Measurements from ENCODE around the gene NHEJ1. TPM values are rescaled to one million over a fixed set of nuclear protein-coding genes. Genes with fewer than 3 reads are reported as not detected.
"Not testable (repeated sequence)": the region's sequence is repeated elsewhere in the genome, so short reads cannot be mapped to it uniquely, and the experiment has no call there.

The NHEJ1 gene
- total and polyA plus RNA-seq, 9 of the 15 experiments (the other 6 are each of a cell fraction or from before 2014, with no cell fraction given), result 9.0 to 23.7 (median 13.9) TPM

DNA sequence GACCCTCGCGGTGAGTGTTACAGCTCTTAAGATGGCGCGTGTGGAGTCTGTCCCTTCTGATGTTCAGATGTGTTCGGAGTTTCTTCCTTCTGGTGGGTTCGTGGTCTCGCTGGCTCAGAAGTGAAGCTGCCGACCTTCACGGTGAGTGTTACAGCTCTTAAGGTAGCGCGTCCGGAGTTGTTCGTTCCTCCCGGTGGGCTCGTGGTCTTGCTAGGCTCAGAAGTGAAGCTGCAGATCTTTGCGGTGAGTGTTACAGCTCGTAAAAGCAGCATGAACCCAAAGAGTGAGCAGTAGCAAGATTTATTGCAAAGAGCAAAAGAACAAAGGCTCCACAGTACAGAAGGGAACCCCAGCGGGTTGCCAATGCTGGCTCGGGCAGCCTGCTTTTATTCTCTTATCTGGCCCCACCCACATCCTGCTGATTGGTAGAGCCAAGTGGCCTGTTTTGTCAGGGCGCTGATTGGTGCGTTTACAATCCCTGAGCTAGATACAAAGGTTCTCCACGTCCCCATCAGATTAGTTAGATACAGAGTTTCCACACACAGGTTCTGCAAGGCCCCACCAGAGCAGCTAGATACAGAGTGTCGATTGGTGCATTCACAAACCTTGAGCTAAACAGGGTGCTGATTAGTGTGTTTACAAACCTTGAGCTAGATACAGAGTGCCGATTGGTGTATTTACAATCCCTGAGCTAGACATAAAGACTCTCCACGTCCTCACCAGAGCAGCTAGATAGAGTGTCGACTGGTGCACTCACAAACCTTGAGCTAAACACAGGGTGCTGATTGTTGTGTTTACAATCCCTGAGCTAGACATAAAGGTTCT lies 40.1 kb upstream of the NHEJ1 start:
- H3K4me1 ChIP-seq (replicated peaks in 1 of 2; ENCODE audit: control insufficient read depth in 2 of 2, insufficient read depth in 2 of 2, low read length in 2 of 2); ATAC-seq; in situ Hi-C loops (cut with MboI); FAIRE-seq; H3K4me3 ChIP-seq; H3K27ac ChIP-seq (ENCODE audit: extremely low read depth, low read depth, low read length); intact Hi-C loops (cut with micrococcal nuclease); H4K20me1 ChIP-seq (replicated peaks; ENCODE audit: control insufficient read depth, insufficient read depth, low read length); DNase-seq (ENCODE audit: extremely low read depth in 1 of 4, low spot score in 3 of 4); H3K36me3 ChIP-seq (ENCODE audit: control insufficient read depth, insufficient read depth, low read length); H3K9me1 ChIP-seq (ENCODE audit: control insufficient read depth, insufficient read depth, low read length); H3K79me2 ChIP-seq (ENCODE audit: control insufficient read depth, insufficient read depth, low read length); CTCF ChIA-PET (ENCODE audit: low intra/inter-chr PET ratio); H3K9me3 ChIP-seq (replicated peaks; ENCODE audit: control insufficient read depth, insufficient read depth, low read depth, low read length); H3K4me2 ChIP-seq (ENCODE audit: insufficient read depth, low read length); H3K9ac ChIP-seq (ENCODE audit: insufficient read depth in 1 of 2, low read depth in 2 of 2, low read length in 2 of 2); POLR2A ChIA-PET; H3K27me3 ChIP-seq (ENCODE audit: control insufficient read depth in 2 of 2, insufficient read depth in 2 of 2, low read length in 2 of 2): not testable (repeated sequence)
- WGBS (ENCODE audit: insufficient coverage, low coverage, missing lambda C conversion rate), result 75% methylated on average over 22 of the region's 26 CpGs
- TF ChIP-seq NFYB (IDR thresholded peaks at IDR 0.05; ENCODE audit: extremely low read depth, insufficient read length) (peak; percentile 28), KDM5B (IDR thresholded peaks at IDR 0.05; ENCODE audit: insufficient replicate concordance, low read depth, low read length) (peak; percentile 28), SUPT5H (IDR thresholded peaks at IDR 0.05) (peak; percentile 50), POLR2A (conservative IDR thresholded peaks at IDR 0.05) (peak; percentile 70)
- TSS peak; percentile 98 for BruUV-seq (replicated peaks)
- peak overlapping the region; percentile 39; the same call in 1 of the 2 replicates for H2AFZ ChIP-seq (ENCODE audit: low read depth, low read length)

All from K562 (cell line).